Activated naive CD4-positive, alpha-beta T cell treated with anti-CD3 and anti-CD28 coated beads, Interleukin-2, amount 10 ng/mL, durations not matched to agents 7 days and 5 days (primary cell): ENCODE results near the gene SUPT20HL2.
"Not testable (repeated sequence)": the region's sequence is repeated elsewhere in the genome, so short reads cannot be mapped to it uniquely, and the experiment has no call there.

ENCODE experiments used
- CTCF ChIA-PET: fragments of 350-600 bp; sonication (Branson Sonifier 250); formaldehyde crosslinking; loops from one replicate; lab custom pipeline; 2021; ENCODE audit warnings: antibody characterized with exemption; lab: Charles Lee
- DNase-seq: peaks from one replicate; pipeline ENCODE4 v3.0.0-alpha.2; 2020
- H3K27ac Mint-ChIP-seq: one replicate; pipeline ENCODE4 v1.8.0; 2021; ENCODE audit warnings: mild to moderate bottlenecking, moderate library complexity, mixed read lengths
- H3K27me3 Mint-ChIP-seq: one replicate; pipeline ENCODE4 v1.8.0; 2021; ENCODE audit warnings: mild to moderate bottlenecking, mixed read lengths
- H3K36me3 Mint-ChIP-seq: one replicate; pipeline ENCODE4 v1.8.0; 2021; ENCODE audit warnings: mixed read lengths
- H3K4me1 Mint-ChIP-seq: one replicate; pipeline ENCODE4 v1.8.0; 2021; ENCODE audit warnings: mixed read lengths
- H3K4me3 Mint-ChIP-seq: one replicate; pipeline ENCODE4 v1.8.0; 2021; ENCODE audit warnings: mild to moderate bottlenecking, moderate library complexity, mixed read lengths
- H3K9me3 Mint-ChIP-seq: one replicate; pipeline ENCODE4 v1.8.0; 2021; ENCODE audit warnings: mixed read lengths

SUPT20HL2 gene

DNA sequence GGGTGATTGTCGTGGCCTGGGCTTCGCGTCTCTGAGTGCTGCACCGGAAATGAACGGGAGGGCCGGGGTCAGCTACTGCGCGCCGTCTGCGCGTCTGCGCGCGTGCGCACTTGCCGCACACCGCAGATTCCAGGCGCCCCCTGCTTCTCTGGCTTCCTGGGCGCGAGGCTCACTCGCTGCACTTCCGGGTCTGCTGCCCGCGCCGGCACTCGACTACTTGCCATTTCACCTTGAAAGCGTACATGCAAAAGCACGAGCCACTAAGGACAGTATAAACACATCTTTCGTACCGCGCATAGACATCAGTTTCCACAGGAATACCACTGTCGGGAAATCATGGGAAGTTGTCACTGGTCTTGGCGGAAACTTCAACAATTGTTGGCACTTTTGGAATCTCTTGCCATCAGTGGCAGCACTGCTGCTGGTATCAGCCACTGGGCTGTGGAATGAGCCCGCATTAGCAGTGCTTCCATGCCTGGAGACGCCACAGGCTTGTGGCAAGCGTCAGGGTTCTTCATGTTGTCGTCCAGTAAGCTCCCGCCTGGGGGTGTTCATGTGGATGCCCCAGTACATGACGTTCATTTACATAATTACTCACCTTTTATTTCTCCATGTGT lies at the start of gene SUPT20HL2:
Gene SUPT20HL2 (minus strand): TSS at position 51 of the 617 bp plus-strand sequence. CDS start 754 bp downstream, outside the sequence.
- H3K4me3 Mint-ChIP-seq = no peak within 1 kb of the TSS
- peaks cover 3% of the 10 kb centered on the region for H3K4me1 Mint-ChIP-seq
- CTCF ChIA-PET = no interaction called here
- H3K27me3 Mint-ChIP-seq = peaks cover 5% of the 10 kb centered on the region
- no peak for DNase-seq
- no peaks in the 10 kb centered on the region for H3K36me3 Mint-ChIP-seq
- no peaks in the 10 kb centered on the region for H3K9me3 Mint-ChIP-seq
- H3K27ac Mint-ChIP-seq = no peak within 1 kb of the TSS

DNA sequence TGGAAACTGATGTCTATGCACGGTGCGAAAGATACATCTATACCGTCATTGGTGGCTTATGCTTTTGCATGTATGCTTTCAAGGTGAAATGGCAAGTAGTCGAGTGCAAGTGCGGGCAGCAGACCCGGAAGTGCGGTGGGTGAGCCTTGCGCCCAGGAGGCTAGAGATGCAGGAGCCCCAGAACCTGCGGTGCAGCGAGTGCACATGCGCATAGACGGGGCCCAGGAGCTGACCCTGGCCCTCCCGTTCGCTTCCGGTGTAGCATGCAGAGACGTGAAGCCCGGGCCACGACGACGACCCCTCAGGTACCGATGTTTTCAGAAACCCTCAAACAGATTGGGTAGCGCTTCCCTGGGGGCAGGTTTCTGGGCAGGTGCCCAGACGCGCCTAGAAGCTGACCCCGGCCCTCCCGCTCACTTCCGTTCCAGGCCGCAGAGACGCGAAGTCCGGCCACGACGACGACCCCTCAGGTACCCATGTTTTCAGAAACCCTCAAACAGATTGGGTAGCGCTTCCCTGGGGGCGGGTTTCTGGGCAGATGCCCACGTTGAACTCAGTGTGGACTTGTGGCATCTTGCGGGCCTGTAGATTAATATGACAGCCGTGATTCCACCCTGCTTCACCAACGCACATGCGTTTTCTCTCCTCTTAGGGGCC lies 48.3 kb upstream of the SUPT20HL2 start:
- H3K27ac Mint-ChIP-seq, H3K9me3 Mint-ChIP-seq, CTCF ChIA-PET, H3K4me1 Mint-ChIP-seq, DNase-seq, H3K4me3 Mint-ChIP-seq, H3K36me3 Mint-ChIP-seq, H3K27me3 Mint-ChIP-seq: not testable (repeated sequence)

DNA sequence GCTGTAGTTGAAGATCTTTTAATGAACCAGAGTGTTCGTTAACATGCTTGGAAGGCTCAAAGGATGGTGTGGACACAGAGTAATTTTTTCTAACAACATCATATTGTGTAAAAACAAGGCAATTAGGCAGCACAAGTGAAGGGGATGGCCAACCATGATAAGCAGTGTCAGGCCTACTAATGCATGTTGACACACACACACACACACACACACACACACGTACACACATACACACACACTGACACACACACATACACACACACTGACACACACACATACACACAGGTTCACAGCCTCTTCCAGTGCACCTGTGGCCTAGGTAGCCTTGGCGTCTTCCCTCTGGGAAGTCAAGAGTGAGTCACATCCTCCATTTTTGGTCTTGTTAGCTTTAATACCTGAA lies 46.4 kb upstream of the SUPT20HL2 start, which contains the start of gene SUPT20HL1:
Gene SUPT20HL1 (plus strand): TSS at position 368 of the 400 bp plus-strand sequence. CDS start 2,122 bp downstream, outside the sequence.
- Mint-ChIP-seq H3K27ac (no peak within 1 kb of the TSS), H3K36me3 (no peaks in the 10 kb centered on the region), H3K4me1 (no peaks in the 10 kb centered on the region), H3K4me3 (no peak within 1 kb of the TSS), H3K9me3 (no peaks in the 10 kb centered on the region), H3K27me3 (no peaks in the 10 kb centered on the region)
- DNase-seq = no peak
- CTCF ChIA-PET = interaction anchor here (1.4 kb wide), 1 partner anchor 10 kb away, joined by 3 read pairs; no protein-coding TSS in a partner anchor

DNA sequence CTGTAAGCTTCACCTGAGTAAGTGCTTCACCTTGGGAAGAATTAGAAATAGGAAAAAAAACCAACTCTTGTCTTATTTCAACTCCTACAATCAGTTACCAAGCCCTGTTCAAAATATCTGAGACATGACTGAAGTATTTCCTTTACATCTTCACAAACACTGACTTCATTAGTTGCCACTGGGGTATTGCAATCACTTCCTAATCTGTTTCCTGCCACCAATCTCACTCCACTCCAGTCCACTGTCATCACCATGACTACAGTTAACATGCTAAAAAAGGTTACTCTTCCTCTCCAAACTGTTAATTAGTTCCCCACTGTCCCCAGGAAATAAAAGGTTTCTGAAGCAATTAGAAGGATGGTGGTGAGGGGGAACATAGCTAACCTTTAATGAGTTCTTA lies 43.2 kb upstream of the SUPT20HL2 start:
- CTCF ChIA-PET = interaction anchor here (0.7 kb wide), 1 partner anchor 98 kb away, joined by 3 read pairs; no protein-coding TSS in a partner anchor
- Mint-ChIP-seq H3K27ac (no peak overlapping the region), H3K27me3 (no peaks in the 10 kb centered on the region), H3K9me3 (no peaks in the 10 kb centered on the region), H3K4me1 (no peaks in the 10 kb centered on the region), H3K36me3 (no peaks in the 10 kb centered on the region), H3K4me3 (no peak overlapping the region)
- no peak for DNase-seq

DNA sequence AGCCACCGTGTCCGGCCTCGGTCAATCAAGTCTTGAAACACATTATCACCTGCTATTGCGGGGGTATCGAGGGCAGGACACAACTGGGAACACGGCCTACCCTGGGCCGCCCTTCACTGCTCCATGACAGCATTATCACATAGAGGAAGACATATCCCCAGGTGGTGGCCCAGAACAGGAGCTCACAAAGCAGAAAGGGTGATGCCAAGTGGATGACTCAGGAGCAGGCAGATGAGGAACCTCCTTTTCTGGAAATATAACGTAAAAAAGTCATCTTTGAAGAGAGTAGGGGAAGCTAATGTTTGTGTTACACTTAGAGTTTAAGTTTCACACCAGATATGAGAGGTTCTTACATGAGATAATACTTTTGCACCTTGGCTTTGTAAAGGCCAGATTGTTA lies 41.2 kb upstream of the SUPT20HL2 start:
- CTCF ChIA-PET = no interaction called here
- Mint-ChIP-seq H3K36me3 (no peaks in the 10 kb centered on the region), H3K4me1 (no peaks in the 10 kb centered on the region), H3K4me3 (no peak overlapping the region), H3K9me3 (no peaks in the 10 kb centered on the region), H3K27me3 (no peaks in the 10 kb centered on the region), H3K27ac (no peak overlapping the region)
- DNase-seq = no peak

DNA sequence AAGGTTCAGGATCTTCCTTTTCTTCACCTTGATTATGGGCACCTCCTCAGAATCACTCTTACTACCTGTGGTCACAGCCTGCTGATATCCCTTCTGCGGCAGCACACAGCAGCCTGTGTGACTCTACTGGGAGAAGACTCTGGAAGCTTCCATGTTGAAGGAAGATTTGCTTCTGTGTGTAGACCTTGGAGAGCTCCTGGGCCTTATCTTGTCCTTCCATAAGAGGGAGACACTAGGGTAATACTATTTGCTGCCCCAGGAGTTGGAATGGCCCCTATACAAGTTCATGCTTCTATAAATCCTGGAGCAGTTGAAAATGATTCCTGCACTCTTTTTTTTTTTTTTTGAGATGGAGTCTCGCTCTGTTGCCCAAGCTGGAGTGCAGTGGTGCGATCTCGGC lies 36.3 kb upstream of the SUPT20HL2 start:
- Mint-ChIP-seq H3K4me3 (no peak overlapping the region), H3K36me3 (no peaks in the 10 kb centered on the region), H3K27me3 (no peaks in the 10 kb centered on the region), H3K9me3 (no peaks in the 10 kb centered on the region), H3K27ac (no peak overlapping the region), H3K4me1 (no peaks in the 10 kb centered on the region)
- no peak for DNase-seq
- CTCF ChIA-PET = no interaction called here

DNA sequence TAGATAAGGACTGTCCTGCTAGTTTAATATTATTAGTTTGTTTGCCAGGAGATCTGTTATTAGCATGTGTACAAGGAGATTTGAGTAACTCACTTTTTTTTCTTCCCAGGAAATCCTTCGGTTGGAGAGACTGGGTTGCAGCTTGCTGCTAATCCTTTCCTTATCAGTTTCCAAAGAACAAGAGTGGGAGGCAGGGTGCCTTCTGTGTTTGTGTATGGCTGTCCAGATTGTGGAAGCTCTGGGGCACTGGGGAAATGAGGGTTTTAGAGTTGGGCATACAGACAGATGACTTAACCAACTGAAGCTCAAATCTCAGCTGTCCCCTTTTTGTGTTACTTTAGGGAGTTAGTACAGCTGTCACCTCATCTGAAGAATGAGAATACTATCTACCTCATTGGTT lies 34.0 kb upstream of the SUPT20HL2 start:
- no peaks in the 10 kb centered on the region for H3K27me3 Mint-ChIP-seq
- H3K4me1 Mint-ChIP-seq = peaks cover 5% of the 10 kb centered on the region
- CTCF ChIA-PET = interaction anchor here (0.7 kb wide), 1 partner anchor 88 kb away, joined by 3 read pairs; no protein-coding TSS in a partner anchor
- H3K4me3 Mint-ChIP-seq = no peak overlapping the region
- no peaks in the 10 kb centered on the region for H3K36me3 Mint-ChIP-seq
- no peak overlapping the region for H3K27ac Mint-ChIP-seq
- no peaks in the 10 kb centered on the region for H3K9me3 Mint-ChIP-seq
- no peak for DNase-seq

DNA sequence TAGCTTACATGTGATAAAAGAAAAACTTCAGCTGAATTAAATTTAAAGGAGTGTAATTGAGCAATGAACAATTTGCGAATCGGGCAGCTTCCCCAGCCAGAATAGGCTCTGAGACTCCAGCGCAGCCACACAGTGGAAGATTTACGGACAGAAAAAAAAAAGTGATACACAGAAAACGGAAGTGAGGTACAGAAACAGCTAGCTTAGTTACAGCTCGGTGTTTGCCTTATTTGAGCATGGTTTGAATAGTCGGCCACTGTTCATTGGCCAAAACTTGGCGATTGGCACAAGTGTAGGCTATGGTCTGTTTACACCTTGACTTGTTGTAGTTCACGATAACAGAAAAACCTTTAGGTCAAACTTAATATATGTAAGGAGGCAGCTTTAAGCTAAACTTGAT lies 29.9 kb upstream of the SUPT20HL2 start:
- H3K4me1 Mint-ChIP-seq = peaks cover 5% of the 10 kb centered on the region
- no peaks in the 10 kb centered on the region for H3K27me3 Mint-ChIP-seq
- H3K27ac Mint-ChIP-seq = no peak overlapping the region
- no peaks in the 10 kb centered on the region for H3K9me3 Mint-ChIP-seq
- no peak for DNase-seq
- no peak overlapping the region for H3K4me3 Mint-ChIP-seq
- H3K36me3 Mint-ChIP-seq = no peaks in the 10 kb centered on the region
- CTCF ChIA-PET = interaction anchor here (0.9 to 1.2 kb wide), 2 partner anchors 27 to 155 kb away, joined by 3 to 4 read pairs; no protein-coding TSS in a partner anchor

DNA sequence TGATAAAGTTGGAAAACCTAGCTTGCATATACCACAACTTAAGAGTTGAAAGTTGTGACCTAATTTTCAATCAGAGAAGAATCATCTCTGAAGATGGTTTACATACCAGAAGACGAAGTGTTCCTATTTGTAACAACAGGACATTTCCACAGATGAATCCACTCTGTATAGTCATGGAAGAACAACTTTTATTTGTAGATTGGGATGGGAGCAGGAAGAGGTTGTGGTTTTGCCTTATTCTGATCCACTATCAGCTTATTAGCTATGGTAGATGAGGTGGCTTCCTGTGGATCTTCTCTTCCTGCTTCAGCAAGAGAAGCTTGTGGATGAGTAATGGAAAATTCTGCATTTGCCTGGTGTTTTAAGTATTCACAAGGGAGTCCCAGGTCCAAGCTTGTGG lies 27.9 kb upstream of the SUPT20HL2 start:
- DNase-seq = no peak
- Mint-ChIP-seq H3K4me3 (no peak overlapping the region), H3K4me1 (peaks cover 5% of the 10 kb centered on the region), H3K9me3 (no peaks in the 10 kb centered on the region), H3K27ac (no peak overlapping the region), H3K27me3 (no peaks in the 10 kb centered on the region), H3K36me3 (no peaks in the 10 kb centered on the region)
- CTCF ChIA-PET = no interaction called here

DNA sequence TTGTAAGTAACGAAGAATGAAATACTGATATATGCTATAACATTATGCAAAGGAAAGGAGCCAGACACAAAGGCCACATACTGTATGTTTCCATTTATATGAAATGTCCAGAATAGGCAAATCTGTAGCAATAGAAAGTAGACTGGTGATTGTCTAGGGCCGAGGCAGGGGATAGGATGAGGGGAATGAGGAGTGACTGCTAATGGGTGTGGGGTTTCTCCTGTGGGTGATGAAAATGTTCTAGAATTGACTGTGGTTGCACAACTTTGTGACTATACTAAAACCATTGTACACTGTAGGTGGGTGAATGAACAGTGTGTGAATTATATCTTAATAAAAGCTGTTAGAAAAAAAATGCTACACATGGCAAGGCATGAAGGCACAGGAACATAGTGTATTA lies 26.6 kb upstream of the SUPT20HL2 start:
- Mint-ChIP-seq H3K36me3 (no peaks in the 10 kb centered on the region), H3K27ac (no peak overlapping the region), H3K4me1 (peaks cover 5% of the 10 kb centered on the region), H3K9me3 (no peaks in the 10 kb centered on the region), H3K4me3 (no peak overlapping the region), H3K27me3 (no peaks in the 10 kb centered on the region)
- no peak for DNase-seq
- CTCF ChIA-PET = no interaction called here

DNA sequence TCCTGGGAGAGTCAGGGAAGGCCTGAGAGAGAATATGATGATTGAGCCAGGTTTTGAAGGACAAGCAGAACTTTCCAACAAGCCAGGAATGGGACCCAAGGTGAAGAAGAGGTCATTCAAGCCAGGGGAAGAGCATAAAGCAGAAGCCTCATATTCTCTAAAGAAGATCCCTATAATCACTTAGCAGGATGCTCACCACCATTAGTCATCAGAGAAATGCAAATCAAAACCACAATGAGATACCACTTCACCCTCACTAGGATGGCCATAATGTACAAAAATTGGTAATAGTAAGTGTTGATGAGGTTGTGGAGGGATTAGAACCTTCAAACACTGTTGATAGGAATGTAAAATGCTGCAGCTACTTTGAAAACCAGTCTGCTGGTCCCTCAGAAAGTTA lies 26.0 kb upstream of the SUPT20HL2 start:
- Mint-ChIP-seq H3K27ac (no peak overlapping the region), H3K4me3 (no peak overlapping the region), H3K27me3 (no peaks in the 10 kb centered on the region), H3K36me3 (no peaks in the 10 kb centered on the region), H3K9me3 (no peaks in the 10 kb centered on the region), H3K4me1 (peaks cover 5% of the 10 kb centered on the region)
- CTCF ChIA-PET = no interaction called here
- no peak for DNase-seq

DNA sequence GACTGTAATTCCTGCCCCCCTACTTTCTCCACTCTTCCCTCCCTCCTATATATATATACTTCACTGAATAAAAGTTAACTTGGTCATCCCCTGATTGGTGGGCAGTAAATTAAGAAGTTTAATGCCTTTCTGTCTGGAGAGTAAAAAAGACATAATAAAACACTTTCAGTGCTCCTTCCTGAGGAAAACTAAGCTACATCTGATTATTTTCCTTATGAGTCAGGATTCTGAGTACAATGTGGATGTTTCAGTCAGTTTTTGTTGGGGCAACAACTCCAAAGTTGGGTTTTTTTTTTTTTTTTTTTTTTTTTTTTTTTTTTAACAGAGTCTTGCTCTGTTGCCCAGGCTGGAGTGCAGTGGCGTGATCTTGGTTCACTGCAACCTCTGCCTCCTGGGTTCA lies 22.0 kb upstream of the SUPT20HL2 start:
- no peak for DNase-seq
- Mint-ChIP-seq H3K27me3 (peaks cover 8% of the 10 kb centered on the region), H3K9me3 (no peaks in the 10 kb centered on the region), H3K4me3 (no peak overlapping the region), H3K4me1 (no peaks in the 10 kb centered on the region), H3K27ac (no peak overlapping the region), H3K36me3 (no peaks in the 10 kb centered on the region)
- CTCF ChIA-PET = no interaction called here

DNA sequence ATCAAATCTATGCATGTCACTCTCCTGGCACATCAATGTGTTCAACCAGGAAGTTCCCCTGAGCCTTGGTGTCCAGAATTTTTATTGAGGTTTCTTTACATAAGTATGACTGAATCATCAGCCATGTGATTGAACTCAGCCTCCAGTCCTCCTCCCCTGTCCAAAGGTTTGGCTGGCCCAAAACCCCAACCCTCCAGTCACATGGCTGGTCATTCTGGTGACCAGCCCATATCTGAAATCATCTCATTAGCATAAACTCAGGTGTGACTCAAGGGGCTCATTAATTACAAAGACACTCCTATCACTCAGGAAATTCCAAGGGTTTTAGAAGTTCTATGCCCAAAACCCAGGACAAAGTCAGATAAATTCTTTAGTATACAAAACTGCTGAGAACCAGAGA lies 20.6 kb upstream of the SUPT20HL2 start:
- H3K27ac Mint-ChIP-seq = no peak overlapping the region
- no peak overlapping the region for H3K4me3 Mint-ChIP-seq

DNA sequence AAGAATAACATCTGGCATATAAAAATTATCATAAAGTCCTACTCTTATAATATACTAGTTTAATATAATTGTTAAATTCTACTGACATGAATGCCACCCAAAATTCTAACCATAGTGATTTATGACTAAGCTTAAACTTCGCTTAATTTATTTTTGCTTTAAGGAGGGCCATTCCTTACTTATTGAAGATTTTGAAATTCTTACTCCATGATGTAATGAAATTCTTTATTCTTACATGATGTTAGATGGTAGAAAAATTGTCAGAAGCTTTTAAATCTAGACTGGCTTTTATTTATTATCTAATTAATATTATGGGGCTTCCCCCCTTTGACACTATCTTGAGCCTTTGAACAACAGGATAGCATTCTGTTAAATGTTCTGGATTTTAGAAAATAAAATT lies 19.5 kb upstream of the SUPT20HL2 start:
- Mint-ChIP-seq H3K4me1 (no peaks in the 10 kb centered on the region), H3K27ac (no peak overlapping the region), H3K27me3 (peaks cover 8% of the 10 kb centered on the region), H3K36me3 (no peaks in the 10 kb centered on the region), H3K9me3 (no peaks in the 10 kb centered on the region), H3K4me3 (no peak overlapping the region)
- no peak for DNase-seq
- CTCF ChIA-PET = interaction anchor here (1.1 kb wide), 1 partner anchor 39 kb away, joined by 3 read pairs; no protein-coding TSS in a partner anchor

More for the DNA sequence above, 20.6 kb upstream of the SUPT20HL2 start:
- Mint-ChIP-seq H3K4me1 (no peaks in the 10 kb centered on the region), H3K36me3 (no peaks in the 10 kb centered on the region), H3K9me3 (no peaks in the 10 kb centered on the region), H3K27me3 (peaks cover 8% of the 10 kb centered on the region)
- DNase-seq = no peak
- CTCF ChIA-PET = interaction anchor here (1.1 kb wide), 1 partner anchor 40 kb away, joined by 3 read pairs; no protein-coding TSS in a partner anchor

DNA sequence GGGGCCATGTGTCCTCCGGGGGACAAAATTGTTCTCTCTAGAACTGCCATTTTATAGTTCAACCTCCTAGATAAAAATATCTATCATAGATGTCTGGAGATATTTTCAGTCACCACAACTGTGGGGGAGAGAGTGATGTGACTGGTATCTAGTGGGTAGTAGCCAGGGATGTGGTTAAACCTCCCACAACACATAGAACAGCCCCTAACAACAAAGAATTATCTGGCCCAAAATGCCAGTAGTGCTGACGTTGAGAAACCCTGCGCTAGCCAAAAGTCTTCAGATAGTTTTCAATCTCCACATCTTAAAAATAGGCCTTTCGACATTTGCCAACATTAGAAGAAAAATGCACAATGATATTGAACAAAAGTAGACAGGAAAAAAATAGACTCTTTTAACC lies 19.0 kb upstream of the SUPT20HL2 start:
- Mint-ChIP-seq H3K9me3 (no peaks in the 10 kb centered on the region), H3K4me1 (no peaks in the 10 kb centered on the region), H3K36me3 (no peaks in the 10 kb centered on the region), H3K27me3 (peaks cover 8% of the 10 kb centered on the region), H3K4me3 (no peak overlapping the region), H3K27ac (no peak overlapping the region)
- CTCF ChIA-PET = no interaction called here
- DNase-seq = no peak
